Left lung (tissue), 10 donors: Measurements from ENCODE around the gene TRIM29. TPM values are rescaled to one million over a fixed set of nuclear protein-coding genes. Genes with fewer than 3 reads are reported as not detected.
A peak's percentile ranks its signal among the peaks of the same experiment; 100 is the strongest.

Experiments
- ATAC-seq: fragments of 200-7000 bp; cut with Tn5 transposase; one replicate; pipeline ENCODE4 v1.9.1; 2020; ENCODE audit warnings: moderate library complexity
- DNase-seq, 4 donors: peaks; one replicate each; pipeline ENCODE4 v3.0.0-alpha.2; 2013 to 2020
- H3K27ac ChIP-seq, 2 donors: fragments of 200-600 bp; sonication (generic) in 1 of 2; one replicate each; pipeline versions ENCODE4 v1.5.0 to v1.8.0; 2020 to 2021
- H3K27me3 ChIP-seq, 2 donors: fragments of 200-600 bp; sonication (generic) in 1 of 2; one replicate each; pipeline versions ENCODE4 v1.5.0 to v1.8.0; 2020 to 2021
- H3K36me3 ChIP-seq, 2 donors: fragments of 200-600 bp; sonication (generic) in 1 of 2; one replicate each; pipeline versions ENCODE4 v1.5.0 to v1.8.0; 2020 to 2021
- H3K4me1 ChIP-seq, 2 donors: fragments of 200-600 bp; one replicate each; pipeline ENCODE4 v1.8.0; 2021
- H3K4me3 ChIP-seq, 2 donors: fragments of 200-600 bp; sonication (generic) in 1 of 2; one replicate each; pipeline versions ENCODE4 v1.5.0 to v1.8.0; 2020 to 2021; ENCODE audit warnings: mild to moderate bottlenecking in 1 of 2
- H3K9me3 ChIP-seq, 2 donors: fragments of 200-600 bp; sonication (generic) in 1 of 2; one replicate each; pipeline versions ENCODE4 v1.5.0 to v1.8.0; 2020 to 2021
- intact Hi-C, 2 donors: fragments of 100-400 bp; cut with DNase I; formaldehyde crosslinking; loops; one replicate each; pipeline versions ENCODE4 v1.11.2 to v1.14.2; 2022
- polyA plus RNA-seq, 6 donors: library from polyadenylated mRNA; unstranded; fragments of 120-200 nt; gene quantifications; one replicate each; pipeline ENCODE4 v1.2.1, GENCODE V29; 2013; ENCODE audit not compliant: insufficient read length in 6 of 6
- total RNA-seq, 2 donors: library from RNA; stranded (reverse); fragmentation: NEBNext Ultra II Directional; extraction: Animal tissue kit (Norgen Biotek cat#: 25700); gene quantifications; one replicate each; pipeline ENCODE4 v1.2.1, GENCODE V29; 2021
- TF ChIP-seq, protein P1 (sequence below), 2 donors: fragments of 200-600 bp; sonication (generic) in 1 of 2; IDR thresholded peaks; one replicate each; pipeline versions ENCODE4 v1.5.0 to v1.8.0; 2021; ENCODE audit warnings: antibody characterized with exemption in 2 of 2
- donor health status: DM: no; HTN: yes; CAD: no.
- donor health status: DM: no; HTN: no; CAD: no.

The TRIM29 gene
- total and polyA plus RNA-seq, 8 donors, result 0.18 to 5.4 (median 0.56) TPM

DNA sequence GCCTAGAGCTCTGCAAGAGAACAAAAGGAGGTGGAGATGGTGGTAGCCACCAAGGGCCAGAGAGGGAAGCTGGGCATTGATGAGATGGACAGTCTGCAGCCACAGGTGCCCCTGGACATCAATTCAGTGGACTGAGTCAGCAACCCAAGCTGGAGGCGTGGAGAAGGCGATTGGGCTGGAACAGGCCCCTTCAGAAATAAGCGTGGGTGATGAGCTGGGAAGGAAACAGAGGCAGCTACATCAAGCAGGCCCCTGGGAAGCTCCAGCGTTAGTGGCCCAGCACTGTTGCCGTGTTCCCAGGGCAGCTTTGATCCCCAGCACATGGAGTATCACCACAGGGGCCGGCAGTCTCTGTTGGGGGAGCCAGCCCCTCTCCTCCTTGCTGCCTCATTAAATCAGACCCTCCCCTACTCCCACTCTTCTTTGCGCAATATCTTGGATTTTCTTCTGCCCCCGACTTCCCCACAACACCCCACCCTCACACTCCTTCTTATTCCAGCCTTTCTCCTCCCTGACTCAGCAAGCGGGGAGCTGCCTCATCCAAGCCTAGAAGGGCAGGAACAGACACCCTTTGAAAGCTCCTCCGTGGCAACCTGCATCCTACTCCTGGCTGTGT, 41.3 kb upstream of the TRIM29 start:
- peak; percentile 22 for ATAC-seq
- intact Hi-C loops, result no loop called here
- Histone ChIP-seq H3K4me3 (no peak overlapping the region), H3K27me3 (peaks cover 0 to 11% of the 10 kb centered on the region in 2 donors), H3K27ac (no peak overlapping the region), H3K4me1 (no peaks in the 10 kb centered on the region), H3K36me3 (no peaks in the 10 kb centered on the region), H3K9me3 (no peaks in the 10 kb centered on the region)
- no peak for DNase-seq
- TF ChIP-seq, protein P1, sequence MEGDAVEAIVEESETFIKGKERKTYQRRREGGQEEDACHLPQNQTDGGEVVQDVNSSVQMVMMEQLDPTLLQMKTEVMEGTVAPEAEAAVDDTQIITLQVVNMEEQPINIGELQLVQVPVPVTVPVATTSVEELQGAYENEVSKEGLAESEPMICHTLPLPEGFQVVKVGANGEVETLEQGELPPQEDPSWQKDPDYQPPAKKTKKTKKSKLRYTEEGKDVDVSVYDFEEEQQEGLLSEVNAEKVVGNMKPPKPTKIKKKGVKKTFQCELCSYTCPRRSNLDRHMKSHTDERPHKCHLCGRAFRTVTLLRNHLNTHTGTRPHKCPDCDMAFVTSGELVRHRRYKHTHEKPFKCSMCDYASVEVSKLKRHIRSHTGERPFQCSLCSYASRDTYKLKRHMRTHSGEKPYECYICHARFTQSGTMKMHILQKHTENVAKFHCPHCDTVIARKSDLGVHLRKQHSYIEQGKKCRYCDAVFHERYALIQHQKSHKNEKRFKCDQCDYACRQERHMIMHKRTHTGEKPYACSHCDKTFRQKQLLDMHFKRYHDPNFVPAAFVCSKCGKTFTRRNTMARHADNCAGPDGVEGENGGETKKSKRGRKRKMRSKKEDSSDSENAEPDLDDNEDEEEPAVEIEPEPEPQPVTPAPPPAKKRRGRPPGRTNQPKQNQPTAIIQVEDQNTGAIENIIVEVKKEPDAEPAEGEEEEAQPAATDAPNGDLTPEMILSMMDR (IDR thresholded peaks at IDR 0.05), result no peak

DNA sequence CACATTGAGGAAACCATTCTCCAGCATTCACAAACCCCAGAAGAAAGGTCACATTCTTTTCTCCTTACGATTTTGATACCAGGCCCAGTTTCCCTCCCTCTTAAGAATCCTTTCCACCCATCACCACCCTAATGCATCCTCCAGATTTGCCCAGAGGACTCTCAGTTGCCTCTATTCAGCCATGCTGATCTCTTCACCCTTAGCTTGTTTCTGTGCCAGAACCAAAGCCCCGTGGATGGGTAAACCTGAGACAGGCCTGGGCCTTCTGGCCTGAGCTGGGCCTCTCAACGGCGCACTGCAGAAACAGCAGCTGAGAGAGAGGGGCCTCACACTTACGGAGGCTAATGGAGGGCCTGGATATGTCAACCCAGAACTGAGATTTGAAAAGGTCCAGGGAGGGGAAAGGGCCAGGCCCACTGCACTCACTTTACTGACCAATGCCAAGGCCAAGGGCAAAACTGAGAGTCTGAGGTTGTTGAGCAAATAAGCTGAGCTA, 40.7 kb upstream of the TRIM29 start:
- Histone ChIP-seq H3K36me3 (no peaks in the 10 kb centered on the region), H3K27me3 (peaks cover 0 to 11% of the 10 kb centered on the region in 2 donors), H3K4me3 (no peak overlapping the region), H3K9me3 (no peaks in the 10 kb centered on the region), H3K4me1 (no peaks in the 10 kb centered on the region), H3K27ac (no peak overlapping the region)
- TF ChIP-seq, protein P1 (IDR thresholded peaks at IDR 0.05), result no peak
- ATAC-seq, result no peak
- intact Hi-C loops, result no loop called here
- DNase-seq, result no peak

DNA sequence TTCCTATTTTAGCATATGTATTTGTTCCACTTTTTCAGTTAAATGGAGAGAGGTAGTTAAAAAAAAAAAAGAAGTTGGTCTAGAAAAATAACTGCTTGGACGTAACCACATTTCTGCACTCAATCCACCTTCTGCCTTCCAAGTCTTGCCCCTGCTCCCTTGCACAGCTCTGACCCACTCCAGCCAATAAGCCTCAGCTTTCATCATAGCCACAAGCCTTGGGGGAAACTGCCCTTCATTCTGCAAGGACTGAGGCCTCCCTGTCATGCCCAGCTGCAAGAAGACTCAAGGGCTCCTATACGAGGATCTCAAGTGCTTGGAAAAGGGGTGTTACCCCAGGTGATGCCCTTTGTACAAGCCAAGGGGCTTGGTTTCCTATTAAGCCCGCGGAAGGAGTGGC, 37.0 kb upstream of the TRIM29 start:
- Histone ChIP-seq H3K9me3 (no peaks in the 10 kb centered on the region), H3K27ac (no peak overlapping the region), H3K4me3 (no peak overlapping the region), H3K27me3 (peaks cover 2 to 47% of the 10 kb centered on the region in 2 donors), H3K4me1 (peaks cover 0 to 2% of the 10 kb centered on the region in 2 donors), H3K36me3 (no peaks in the 10 kb centered on the region)
- TF ChIP-seq, protein P1 (IDR thresholded peaks at IDR 0.05), result no peak
- no peak for ATAC-seq
- intact Hi-C loops, result loop anchor here in 1 of 2 donors (5.0 kb wide), 2 partner anchors 52 to 122 kb away; no protein-coding TSS in a partner anchor
- no peak for DNase-seq

DNA sequence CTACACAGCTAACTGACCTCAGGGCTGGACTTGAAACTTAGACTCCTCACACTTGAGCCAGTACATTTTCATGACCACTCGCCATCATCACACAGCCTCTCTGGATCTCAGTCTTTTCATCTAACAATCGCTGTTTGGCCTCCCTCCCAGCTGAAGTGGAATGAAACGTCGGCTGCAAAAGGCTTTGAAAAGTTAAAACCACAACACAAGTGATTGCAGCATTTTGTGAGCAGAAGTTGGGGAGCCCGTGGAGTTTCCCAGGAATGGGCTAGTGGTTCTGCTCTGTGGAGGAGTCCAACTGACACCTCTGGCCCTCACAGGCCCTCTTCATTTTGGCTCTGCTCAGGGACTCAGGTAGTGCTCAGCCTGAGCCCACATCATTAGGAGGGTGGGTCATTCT, 35.9 kb upstream of the TRIM29 start:
- ATAC-seq (no peak), DNase-seq (no peak)
- H3K27ac ChIP-seq, result no peak overlapping the region
- H3K9me3 ChIP-seq, result no peaks in the 10 kb centered on the region
- H3K4me1 ChIP-seq, result peaks cover 7 to 12% of the 10 kb centered on the region in 2 donors
- H3K36me3 ChIP-seq, result no peaks in the 10 kb centered on the region
- H3K4me3 ChIP-seq, result no peak overlapping the region
- intact Hi-C loops, result loop anchor here in 1 of 2 donors (5.0 kb wide), 2 partner anchors 53 to 123 kb away; no protein-coding TSS in a partner anchor
- H3K27me3 ChIP-seq, result peaks cover 4 to 57% of the 10 kb centered on the region in 2 donors
- TF ChIP-seq, protein P1 (IDR thresholded peaks at IDR 0.05), result no peak

DNA sequence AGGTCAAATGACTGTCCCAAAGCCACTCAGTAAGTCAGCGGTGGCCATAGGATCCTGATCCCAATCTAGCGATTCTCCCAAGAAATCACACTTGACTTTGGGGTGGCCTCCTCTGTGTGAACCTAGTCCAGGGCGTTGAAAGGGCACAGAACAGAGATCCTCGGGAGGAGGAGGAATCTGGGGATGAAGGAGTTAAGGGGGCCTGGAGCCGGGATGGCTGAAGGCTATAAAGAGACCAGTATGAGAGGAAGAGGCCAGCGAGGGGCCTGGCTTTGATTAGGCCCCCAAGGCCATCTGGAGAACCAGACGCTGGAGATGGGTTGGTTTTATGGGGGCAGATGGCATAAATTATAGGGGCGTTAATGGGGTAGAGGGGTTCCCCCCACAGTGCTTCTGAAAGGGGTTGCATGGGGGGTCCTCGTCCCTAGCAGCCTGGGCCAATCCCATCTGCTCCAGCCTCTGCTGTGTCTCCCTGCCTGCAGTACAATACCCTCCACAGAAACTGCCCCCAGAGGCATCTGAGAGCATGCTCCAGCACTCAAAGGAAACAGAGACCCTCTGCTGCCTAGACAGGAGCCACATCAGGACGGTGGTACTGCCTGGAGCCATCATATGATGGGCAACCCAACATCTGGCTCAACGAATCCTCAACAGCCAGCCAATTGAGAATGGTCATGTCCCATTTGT, 35.2 kb upstream of the TRIM29 start:
- ATAC-seq (no peak), DNase-seq (no peak)
- no peak overlapping the region for H3K27ac ChIP-seq
- H3K27me3 ChIP-seq, result peaks cover 7 to 64% of the 10 kb centered on the region in 2 donors
- peaks cover 10 to 16% of the 10 kb centered on the region in 2 donors for H3K4me1 ChIP-seq
- H3K4me3 ChIP-seq, result no peak overlapping the region
- H3K9me3 ChIP-seq, result no peaks in the 10 kb centered on the region
- H3K36me3 ChIP-seq, result no peaks in the 10 kb centered on the region
- intact Hi-C loops, result loop anchor here in 1 of 2 donors (5.0 kb wide), 2 partner anchors 54 to 124 kb away; no protein-coding TSS in a partner anchor
- TF ChIP-seq, protein P1 (IDR thresholded peaks at IDR 0.05), result no peak
